Lower leg skin (tissue), 3 donors: ENCODE results near the gene HDGFL2.

Experiments
- POLR2A ChIP-seq, 2 donors: fragments of 450-650 bp; IDR thresholded peaks; one replicate each; pipeline ENCODE4 v1.6.1; 2016 to 2017; ENCODE audit warnings: antibody characterized with exemption in 2 of 2, mild to moderate bottlenecking in 1 of 2, moderate library complexity in 1 of 2
- TF ChIP-seq, protein P1 (sequence below), 3 donors: fragments of 450-650 bp; IDR thresholded peaks; one replicate each; pipeline ENCODE4 v1.5.1; 2016; ENCODE audit warnings: antibody characterized with exemption in 3 of 3, mild to moderate bottlenecking in 3 of 3, moderate library complexity in 2 of 3

DNA sequence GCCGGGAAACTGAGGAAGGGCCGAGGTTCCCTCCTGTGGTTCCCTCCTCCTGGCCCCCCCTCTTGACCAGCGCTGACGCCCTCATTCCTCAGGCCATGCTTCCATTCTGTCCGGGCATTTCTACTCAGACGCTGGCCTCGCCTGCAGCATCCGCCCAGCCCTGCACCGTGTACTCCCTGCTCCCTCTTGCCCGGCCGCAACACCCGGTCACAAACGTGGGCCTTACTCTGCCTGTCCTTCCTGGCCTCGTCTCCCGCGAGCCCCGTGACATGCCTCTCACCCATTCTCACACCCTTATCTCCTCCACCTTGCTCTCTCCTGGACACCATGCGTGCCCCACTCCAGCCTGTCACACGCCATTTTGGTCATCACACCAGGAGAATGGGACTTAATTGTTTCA, 11.3 kb downstream of the HDGFL2 start:
- TF ChIP-seq, protein P1, sequence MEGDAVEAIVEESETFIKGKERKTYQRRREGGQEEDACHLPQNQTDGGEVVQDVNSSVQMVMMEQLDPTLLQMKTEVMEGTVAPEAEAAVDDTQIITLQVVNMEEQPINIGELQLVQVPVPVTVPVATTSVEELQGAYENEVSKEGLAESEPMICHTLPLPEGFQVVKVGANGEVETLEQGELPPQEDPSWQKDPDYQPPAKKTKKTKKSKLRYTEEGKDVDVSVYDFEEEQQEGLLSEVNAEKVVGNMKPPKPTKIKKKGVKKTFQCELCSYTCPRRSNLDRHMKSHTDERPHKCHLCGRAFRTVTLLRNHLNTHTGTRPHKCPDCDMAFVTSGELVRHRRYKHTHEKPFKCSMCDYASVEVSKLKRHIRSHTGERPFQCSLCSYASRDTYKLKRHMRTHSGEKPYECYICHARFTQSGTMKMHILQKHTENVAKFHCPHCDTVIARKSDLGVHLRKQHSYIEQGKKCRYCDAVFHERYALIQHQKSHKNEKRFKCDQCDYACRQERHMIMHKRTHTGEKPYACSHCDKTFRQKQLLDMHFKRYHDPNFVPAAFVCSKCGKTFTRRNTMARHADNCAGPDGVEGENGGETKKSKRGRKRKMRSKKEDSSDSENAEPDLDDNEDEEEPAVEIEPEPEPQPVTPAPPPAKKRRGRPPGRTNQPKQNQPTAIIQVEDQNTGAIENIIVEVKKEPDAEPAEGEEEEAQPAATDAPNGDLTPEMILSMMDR (IDR thresholded peaks at IDR 0.05): no peak
- no peak for TF ChIP-seq POLR2A (IDR thresholded peaks at IDR 0.05)
